Measurements from ENCODE around the gene ZBTB48. TPM values are rescaled to one million over a fixed set of nuclear protein-coding genes. Genes with fewer than 3 reads are reported as not detected.
A peak's percentile ranks its signal among the peaks of the same experiment; 100 is the strongest.

ZBTB48 gene
- total RNA-seq, 1 donor from 2014 or later: 10.4 TPM

GRCh38 chr1:6603238-6603914 lies 23.6 kb downstream of the ZBTB48 start:
- Histone ChIP-seq H3K4me1 (ENCODE audit: control insufficient read depth in 3 of 3, insufficient read depth in 3 of 3, low read length in 3 of 3) (peaks cover 40 to 59% (median 44%) of the 10 kb centered on the region in 3 donors), H3K9me3 (ENCODE audit: control insufficient read depth in 3 of 3, low read length in 3 of 3) (no peaks in the 10 kb centered on the region), H3K4me3 (ENCODE audit: low read length in 3 of 3) (peak overlapping the region; percentile 78 to 91 (median 82)), H3K9ac (ENCODE audit: low read depth in 1 of 3, low read length in 3 of 3) (peak overlapping the region; percentile 85 to 99 (median 97)), H3K36me3 (ENCODE audit: control insufficient read depth in 3 of 3, insufficient read depth in 3 of 3, low read length in 3 of 3) (peaks cover 8 to 18% (median 12%) of the 10 kb centered on the region in 3 donors), H3K27ac (ENCODE audit: low read depth, low read length) (peak overlapping the region; percentile 98), H3K27me3 (ENCODE audit: control insufficient read depth in 3 of 3, insufficient read depth in 3 of 3, low read length in 3 of 3) (no peaks in the 10 kb centered on the region)

GRCh38 chr1:6603915-6604558 lies 24.2 kb downstream of the ZBTB48 start:
- Histone ChIP-seq H3K4me3 (ENCODE audit: low read length in 3 of 3) (peak overlapping the region; percentile 78 to 91 (median 82)), H3K9ac (ENCODE audit: low read depth in 1 of 3, low read length in 3 of 3) (peak overlapping the region; percentile 85 to 99 (median 97)), H3K27ac (ENCODE audit: low read depth, low read length) (peak overlapping the region; percentile 98), H3K36me3 (ENCODE audit: control insufficient read depth in 3 of 3, insufficient read depth in 3 of 3, low read length in 3 of 3) (peaks cover 5 to 14% (median 8%) of the 10 kb centered on the region in 3 donors), H3K9me3 (ENCODE audit: control insufficient read depth in 3 of 3, low read length in 3 of 3) (no peaks in the 10 kb centered on the region), H3K4me1 (ENCODE audit: control insufficient read depth in 3 of 3, insufficient read depth in 3 of 3, low read length in 3 of 3) (peaks cover 35 to 55% (median 40%) of the 10 kb centered on the region in 3 donors), H3K27me3 (ENCODE audit: control insufficient read depth in 3 of 3, insufficient read depth in 3 of 3, low read length in 3 of 3) (no peaks in the 10 kb centered on the region)

- Histone ChIP-seq H3K4me1 (ENCODE audit: control insufficient read depth in 3 of 3, insufficient read depth in 3 of 3, low read length in 3 of 3) (peaks cover 18 to 22% (median 21%) of the 10 kb centered on the region in 3 donors), H3K9me3 (ENCODE audit: control insufficient read depth in 3 of 3, low read length in 3 of 3) (no peaks in the 10 kb centered on the region), H3K27me3 (ENCODE audit: control insufficient read depth in 3 of 3, insufficient read depth in 3 of 3, low read length in 3 of 3) (no peaks in the 10 kb centered on the region), H3K9ac (ENCODE audit: low read depth in 1 of 3, low read length in 3 of 3) (peak overlapping the region; percentile 92 to 97 (median 94)), H3K36me3 (ENCODE audit: control insufficient read depth in 3 of 3, insufficient read depth in 3 of 3, low read length in 3 of 3) (no peaks in the 10 kb centered on the region), H3K4me3 (ENCODE audit: low read length in 3 of 3) (peak overlapping the region; percentile 94 to 98 (median 98)), H3K27ac (ENCODE audit: low read depth, low read length) (peak overlapping the region; percentile 96)
Measured at GRCh38 chr1:6612641-6613360, 33.0 kb downstream of the ZBTB48 start.

- no peaks in the 10 kb centered on the region for H3K36me3 ChIP-seq (ENCODE audit: control insufficient read depth in 3 of 3, insufficient read depth in 3 of 3, low read length in 3 of 3)
- no peaks in the 10 kb centered on the region for H3K27me3 ChIP-seq (ENCODE audit: control insufficient read depth in 3 of 3, insufficient read depth in 3 of 3, low read length in 3 of 3)
- H3K9me3 ChIP-seq (ENCODE audit: control insufficient read depth in 3 of 3, low read length in 3 of 3): no peaks in the 10 kb centered on the region
- H3K9ac ChIP-seq (ENCODE audit: low read depth in 1 of 3, low read length in 3 of 3): peak within 1 kb of the TSS; percentile 92 to 97 (median 94)
- H3K27ac ChIP-seq (ENCODE audit: low read depth, low read length): peak within 1 kb of the TSS; percentile 96
- peaks cover 18 to 22% (median 21%) of the 10 kb centered on the region in 3 donors for H3K4me1 ChIP-seq (ENCODE audit: control insufficient read depth in 3 of 3, insufficient read depth in 3 of 3, low read length in 3 of 3)
- peak within 1 kb of the TSS; percentile 94 to 98 (median 98) for H3K4me3 ChIP-seq (ENCODE audit: low read length in 3 of 3)
Measured at GRCh38 chr1:6613361-6614018, 33.7 kb downstream of the ZBTB48 start, which contains the start of gene PHF13. Gene PHF13 (plus strand): TSS chr1:6613731. CDS start chr1:6614067, 336 bp downstream.

GRCh38 chr1:6614019-6614928 lies 34.5 kb downstream of the ZBTB48 start:
- peaks cover 17 to 21% (median 20%) of the 10 kb centered on the region in 3 donors for H3K4me1 ChIP-seq (ENCODE audit: control insufficient read depth in 3 of 3, insufficient read depth in 3 of 3, low read length in 3 of 3)
- H3K9me3 ChIP-seq (ENCODE audit: control insufficient read depth in 3 of 3, low read length in 3 of 3): no peaks in the 10 kb centered on the region
- H3K9ac ChIP-seq (ENCODE audit: low read depth in 1 of 3, low read length in 3 of 3): peak overlapping the region in 2 of 3 donors; percentile 72 to 81
- peaks cover 0 to 2% (median 0%) of the 10 kb centered on the region in 3 donors for H3K36me3 ChIP-seq (ENCODE audit: control insufficient read depth in 3 of 3, insufficient read depth in 3 of 3, low read length in 3 of 3)
- H3K27ac ChIP-seq (ENCODE audit: low read depth, low read length): peak overlapping the region; percentile 88
- peak overlapping the region; percentile 59 to 78 (median 73) for H3K4me3 ChIP-seq (ENCODE audit: low read length in 3 of 3)
- no peaks in the 10 kb centered on the region for H3K27me3 ChIP-seq (ENCODE audit: control insufficient read depth in 3 of 3, insufficient read depth in 3 of 3, low read length in 3 of 3)

GRCh38 chr1:6614929-6615785 lies 35.4 kb downstream of the ZBTB48 start:
- Histone ChIP-seq H3K9ac (ENCODE audit: low read depth in 1 of 3, low read length in 3 of 3) (peak overlapping the region; percentile 51 to 77 (median 67)), H3K4me1 (ENCODE audit: control insufficient read depth in 3 of 3, insufficient read depth in 3 of 3, low read length in 3 of 3) (peaks cover 13 to 18% (median 13%) of the 10 kb centered on the region in 3 donors), H3K27ac (ENCODE audit: low read depth, low read length) (peak overlapping the region; percentile 68), H3K9me3 (ENCODE audit: control insufficient read depth in 3 of 3, low read length in 3 of 3) (no peaks in the 10 kb centered on the region), H3K27me3 (ENCODE audit: control insufficient read depth in 3 of 3, insufficient read depth in 3 of 3, low read length in 3 of 3) (no peaks in the 10 kb centered on the region), H3K36me3 (ENCODE audit: control insufficient read depth in 3 of 3, insufficient read depth in 3 of 3, low read length in 3 of 3) (peaks cover 6 to 9% (median 7%) of the 10 kb centered on the region in 3 donors), H3K4me3 (ENCODE audit: low read length in 3 of 3) (peak overlapping the region; percentile 43 to 69 (median 57))

GRCh38 chr1:6619045-6619444 lies 39.3 kb downstream of the ZBTB48 start:
- H3K36me3 ChIP-seq (ENCODE audit: control insufficient read depth in 3 of 3, insufficient read depth in 3 of 3, low read length in 3 of 3): peaks cover 23 to 26% (median 25%) of the 10 kb centered on the region in 3 donors
- no peaks in the 10 kb centered on the region for H3K9me3 ChIP-seq (ENCODE audit: control insufficient read depth in 3 of 3, low read length in 3 of 3)
- no peak overlapping the region for H3K9ac ChIP-seq (ENCODE audit: low read depth in 1 of 3, low read length in 3 of 3)
- H3K4me3 ChIP-seq (ENCODE audit: low read length in 3 of 3): no peak overlapping the region
- H3K27me3 ChIP-seq (ENCODE audit: control insufficient read depth in 3 of 3, insufficient read depth in 3 of 3, low read length in 3 of 3): no peaks in the 10 kb centered on the region
- no peak overlapping the region for H3K27ac ChIP-seq (ENCODE audit: low read depth, low read length)
- H3K4me1 ChIP-seq (ENCODE audit: control insufficient read depth in 3 of 3, insufficient read depth in 3 of 3, low read length in 3 of 3): peaks cover 5 to 7% (median 7%) of the 10 kb centered on the region in 3 donors
